Naive B cell (primary cell): ENCODE data around the gene EXOC6B. TPM values are rescaled to one million over a fixed set of nuclear protein-coding genes. Genes with fewer than 3 reads are reported as not detected.

Experiments
- ATAC-seq, 2 donors: fragments of 150-1000 bp; cut with Tn5 transposase; 2 replicates each; pipeline ENCODE4 v1.10.0; 2021; ENCODE audit warnings: low read depth in 2 of 2, mild to moderate bottlenecking in 2 of 2, moderate library complexity in 2 of 2
- DNase-seq: peaks from one replicate; pipeline ENCODE4 v3.0.0; 2022
- H3K27ac Mint-ChIP-seq, 6 donors: one replicate each; pipeline ENCODE4 v1.8.0; 2020 to 2022; ENCODE audit warnings: mild to moderate bottlenecking in 6 of 6, mixed read lengths in 6 of 6, moderate library complexity in 5 of 6, inconsistent platforms in 2 of 6
- H3K27me3 Mint-ChIP-seq, 3 donors: one replicate each; pipeline ENCODE4 v1.8.0; 2021 to 2022; ENCODE audit warnings: mixed read lengths in 3 of 3, mild to moderate bottlenecking in 1 of 3
- H3K36me3 Mint-ChIP-seq, 2 donors: one replicate each; pipeline ENCODE4 v1.8.0; 2020 to 2022; ENCODE audit warnings: mixed read lengths in 2 of 2, inconsistent platforms in 1 of 2, mild to moderate bottlenecking in 1 of 2
- H3K4me1 Mint-ChIP-seq, 3 donors: one replicate each; pipeline ENCODE4 v1.8.0; 2020 to 2022; ENCODE audit warnings: mixed read lengths in 3 of 3, inconsistent platforms in 1 of 3, mild to moderate bottlenecking in 1 of 3, moderate library complexity in 1 of 3
- H3K4me3 Mint-ChIP-seq, 8 donors: one replicate each; pipeline ENCODE4 v1.8.0; 2020 to 2022; ENCODE audit warnings: mild to moderate bottlenecking in 8 of 8, mixed read lengths in 8 of 8, moderate library complexity in 8 of 8, inconsistent platforms in 2 of 8
- H3K9me3 Mint-ChIP-seq, 7 donors: one replicate each; pipeline ENCODE4 v1.8.0; 2020 to 2022; ENCODE audit warnings: mixed read lengths in 7 of 7, mild to moderate bottlenecking in 5 of 7, inconsistent platforms in 2 of 7, moderate library complexity in 1 of 7
- polyA plus RNA-seq, 6 donors: library from polyadenylated mRNA; unstranded; fragments of 300-500 nt; fragmentation: Illumina TruSeq; gene quantifications; one replicate each; pipeline ENCODE4 v1.2.3, GENCODE V29; 2021; ENCODE audit warnings: low read depth in 6 of 6

The EXOC6B gene
- polyA plus RNA-seq, 6 donors from 2014 or later, result 1.8 to 3.0 (median 2.6) TPM; not detected in 1

DNA sequence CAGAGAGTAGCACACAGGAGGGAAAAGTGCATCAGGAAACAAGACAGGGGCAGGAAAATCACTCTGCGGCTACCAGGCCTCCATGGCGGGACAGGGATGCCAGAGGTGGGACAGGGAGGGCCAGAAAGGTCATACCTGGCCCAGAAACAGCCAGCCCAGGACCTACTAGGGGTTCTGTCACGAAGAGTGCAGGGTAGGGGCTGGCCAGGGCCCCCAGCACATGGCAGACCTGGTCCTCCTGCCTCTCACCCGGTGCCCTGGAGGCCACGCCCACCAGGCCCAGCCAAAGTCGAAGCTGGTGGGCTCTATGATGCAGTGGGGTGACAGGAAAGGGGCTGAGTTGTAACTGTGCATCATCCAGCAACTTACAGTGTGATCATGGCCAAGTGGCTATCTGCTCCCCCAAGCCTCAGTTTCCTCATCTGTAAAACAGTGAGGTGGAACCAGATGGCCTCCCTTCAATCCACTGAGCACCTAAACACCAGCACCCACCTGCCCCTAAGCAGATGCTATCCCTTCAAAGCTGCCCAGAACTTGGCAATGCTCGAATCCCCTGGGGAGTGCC is 688.8 kb downstream of the EXOC6B start:
- DNase-seq (no peak), ATAC-seq (no peak)
- H3K9me3 Mint-ChIP-seq, result no peaks in the 10 kb centered on the region
- peaks cover 0 to 6% (median 4%) of the 10 kb centered on the region in 3 donors for H3K4me1 Mint-ChIP-seq
- no peak overlapping the region for H3K27ac Mint-ChIP-seq
- peak overlapping the region in 1 of 8 donors; percentile 76 for H3K4me3 Mint-ChIP-seq
- H3K36me3 Mint-ChIP-seq, result no peaks in the 10 kb centered on the region
- H3K27me3 Mint-ChIP-seq, result peaks cover 0 to 55% (median 19%) of the 10 kb centered on the region in 3 donors

DNA sequence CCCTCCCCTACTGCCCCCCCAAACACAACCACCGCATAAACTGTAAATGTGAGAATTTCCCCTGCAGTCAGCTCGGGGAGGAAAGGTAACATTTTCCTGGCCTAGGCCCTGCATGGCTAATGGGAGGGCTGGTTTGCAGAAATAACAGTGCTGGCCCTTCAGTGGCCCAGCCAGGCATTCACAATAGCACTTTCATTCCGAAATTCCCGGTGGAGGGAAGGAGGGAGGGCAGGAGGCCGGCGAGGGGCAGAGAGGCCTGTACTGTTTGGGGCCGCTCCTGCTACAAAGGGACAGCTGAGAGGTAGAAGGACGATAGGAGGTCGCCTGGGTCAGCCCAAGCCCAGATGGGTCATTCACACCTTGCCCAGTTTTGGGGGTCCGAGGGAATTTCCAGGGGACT is 689.5 kb downstream of the EXOC6B start:
- ATAC-seq, result no peak
- Mint-ChIP-seq H3K4me1 (peaks cover 0 to 6% (median 4%) of the 10 kb centered on the region in 3 donors), H3K4me3 (no peak overlapping the region), H3K9me3 (no peaks in the 10 kb centered on the region), H3K36me3 (no peaks in the 10 kb centered on the region), H3K27me3 (peaks cover 0 to 49% (median 16%) of the 10 kb centered on the region in 3 donors), H3K27ac (no peak overlapping the region)
- no peak for DNase-seq

DNA sequence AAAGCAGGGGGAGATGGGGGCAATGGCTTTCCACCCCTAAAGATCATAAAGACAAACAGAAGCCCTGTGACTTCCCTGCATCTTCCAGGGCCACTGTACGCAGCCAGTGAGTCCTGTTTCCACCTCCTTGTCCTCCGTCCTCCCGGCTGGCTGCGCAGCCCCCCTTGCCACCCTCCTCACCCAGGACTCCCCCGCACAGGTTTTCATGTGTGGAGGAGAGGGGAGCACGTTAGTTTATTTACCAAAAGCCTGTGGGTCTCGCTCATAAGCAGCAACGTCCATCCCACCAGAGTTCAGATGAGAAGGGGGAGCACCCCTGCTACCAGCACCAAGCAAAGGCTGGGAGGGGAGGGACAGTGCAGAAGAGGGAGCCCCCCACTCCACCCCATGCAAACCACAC is 689.9 kb downstream of the EXOC6B start:
- DNase-seq (no peak), ATAC-seq (no peak)
- H3K27ac Mint-ChIP-seq, result no peak overlapping the region
- peaks cover 0 to 47% (median 19%) of the 10 kb centered on the region in 3 donors for H3K27me3 Mint-ChIP-seq
- H3K9me3 Mint-ChIP-seq, result no peaks in the 10 kb centered on the region
- H3K36me3 Mint-ChIP-seq, result no peaks in the 10 kb centered on the region
- no peak overlapping the region for H3K4me3 Mint-ChIP-seq
- peaks cover 0 to 6% (median 4%) of the 10 kb centered on the region in 3 donors for H3K4me1 Mint-ChIP-seq

- ATAC-seq, result no peak
- peaks cover 3 to 47% (median 19%) of the 10 kb centered on the region in 3 donors for H3K27me3 Mint-ChIP-seq
- no peak for DNase-seq
- no peak overlapping the region for H3K27ac Mint-ChIP-seq
- peaks cover 0 to 6% (median 4%) of the 10 kb centered on the region in 3 donors for H3K4me1 Mint-ChIP-seq
- no peaks in the 10 kb centered on the region for H3K36me3 Mint-ChIP-seq
- no peaks in the 10 kb centered on the region for H3K9me3 Mint-ChIP-seq
- no peak overlapping the region for H3K4me3 Mint-ChIP-seq
These were observed 690.6 kb downstream of the EXOC6B start for GRCh38 chr2:72134997-72135800.

- no peak for ATAC-seq
- no peak overlapping the region for H3K4me3 Mint-ChIP-seq
These were observed 691.3 kb downstream of the EXOC6B start for GRCh38 chr2:72134408-72134996.

DNA sequence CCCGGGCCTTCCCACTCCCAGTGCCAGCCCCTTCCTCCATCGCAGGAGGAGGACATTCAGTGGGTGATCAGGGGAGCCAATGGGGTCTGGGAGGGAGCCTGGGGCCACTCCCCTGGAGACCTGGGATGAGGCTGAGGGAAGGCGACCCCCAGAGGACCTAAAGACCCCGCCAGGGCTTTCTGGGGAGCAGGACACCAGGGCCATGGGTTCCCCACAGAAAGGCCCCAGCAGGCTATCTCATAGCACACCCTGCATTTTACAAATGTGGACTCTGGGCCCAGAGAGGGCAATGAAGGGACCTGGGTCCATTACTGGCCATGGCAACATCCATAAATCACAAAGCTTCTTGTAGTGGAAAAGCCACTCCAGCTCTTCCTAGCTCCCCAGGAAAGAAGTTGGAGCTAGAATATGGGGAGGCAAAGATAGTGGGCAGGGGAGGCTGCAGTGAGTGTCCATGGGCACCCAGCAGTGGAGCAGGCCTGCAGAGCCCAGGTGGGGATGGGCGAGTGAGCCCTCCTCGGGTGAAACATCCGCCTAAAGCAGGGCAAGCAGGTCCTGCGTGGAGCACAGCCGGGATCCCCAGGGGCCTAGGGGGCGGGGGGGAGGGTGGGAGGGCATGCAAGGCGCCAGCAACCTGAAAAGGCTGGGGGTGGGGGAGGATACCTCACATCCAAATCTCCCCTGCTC is 692.0 kb downstream of the EXOC6B start:
- DNase-seq, result no peak
- H3K36me3 Mint-ChIP-seq, result no peaks in the 10 kb centered on the region
- no peaks in the 10 kb centered on the region for H3K9me3 Mint-ChIP-seq
- no peak overlapping the region for H3K4me3 Mint-ChIP-seq
- H3K27ac Mint-ChIP-seq, result no peak overlapping the region
- H3K27me3 Mint-ChIP-seq, result peaks cover 3 to 42% (median 19%) of the 10 kb centered on the region in 3 donors
- H3K4me1 Mint-ChIP-seq, result peaks cover 0 to 6% (median 4%) of the 10 kb centered on the region in 3 donors
- no peak for ATAC-seq

More at GRCh38 chr2:72134408-72134996, 691.3 kb downstream of the EXOC6B start:
- Mint-ChIP-seq H3K36me3 (no peaks in the 10 kb centered on the region), H3K27me3 (peaks cover 3 to 44% (median 19%) of the 10 kb centered on the region in 3 donors), H3K9me3 (no peaks in the 10 kb centered on the region), H3K27ac (no peak overlapping the region), H3K4me1 (peaks cover 0 to 6% (median 4%) of the 10 kb centered on the region in 3 donors)
- DNase-seq, result no peak

- Mint-ChIP-seq H3K27ac (no peak overlapping the region), H3K36me3 (no peaks in the 10 kb centered on the region), H3K4me1 (peaks cover 0 to 6% (median 4%) of the 10 kb centered on the region in 3 donors), H3K9me3 (no peaks in the 10 kb centered on the region), H3K27me3 (peaks cover 3 to 42% (median 19%) of the 10 kb centered on the region in 3 donors), H3K4me3 (no peak overlapping the region)
- DNase-seq (no peak), ATAC-seq (no peak)
These were observed 692.7 kb downstream of the EXOC6B start for GRCh38 chr2:72132981-72133720.

- Mint-ChIP-seq H3K27ac (no peak overlapping the region), H3K36me3 (no peaks in the 10 kb centered on the region), H3K9me3 (no peaks in the 10 kb centered on the region), H3K27me3 (peaks cover 3 to 35% (median 12%) of the 10 kb centered on the region in 3 donors), H3K4me3 (no peak overlapping the region), H3K4me1 (peaks cover 0 to under 1% (median 0%) of the 10 kb centered on the region in 3 donors)
- DNase-seq, result no peak
- ATAC-seq, result no peak
These were observed 693.7 kb downstream of the EXOC6B start for GRCh38 chr2:72131916-72132841.

GRCh38 chr2:72131371-72131891 is 694.4 kb downstream of the EXOC6B start:
- no peak for ATAC-seq

GRCh38 chr2:72130659-72131360 is 695.0 kb downstream of the EXOC6B start:
- Mint-ChIP-seq H3K27ac (no peak overlapping the region), H3K9me3 (peaks cover 0 to 6% (median 0%) of the 10 kb centered on the region in 7 donors), H3K4me3 (no peak overlapping the region), H3K27me3 (peaks cover 3 to 24% (median 10%) of the 10 kb centered on the region in 3 donors), H3K36me3 (no peaks in the 10 kb centered on the region), H3K4me1 (peaks cover 0 to 6% (median 0%) of the 10 kb centered on the region in 3 donors)
- no peak for ATAC-seq
- no peak for DNase-seq

More at GRCh38 chr2:72131371-72131891, 694.4 kb downstream of the EXOC6B start:
- no peak overlapping the region for H3K4me3 Mint-ChIP-seq
- peaks cover 0 to 1% (median 0%) of the 10 kb centered on the region in 7 donors for H3K9me3 Mint-ChIP-seq
- H3K27ac Mint-ChIP-seq, result no peak overlapping the region
- H3K36me3 Mint-ChIP-seq, result no peaks in the 10 kb centered on the region
- peaks cover 3 to 31% (median 10%) of the 10 kb centered on the region in 3 donors for H3K27me3 Mint-ChIP-seq
- DNase-seq, result no peak
- H3K4me1 Mint-ChIP-seq, result peaks cover 0 to 1% (median 0%) of the 10 kb centered on the region in 3 donors

- no peak for ATAC-seq
- Mint-ChIP-seq H3K4me1 (peaks cover 0 to 6% (median 0%) of the 10 kb centered on the region in 3 donors), H3K36me3 (no peaks in the 10 kb centered on the region), H3K27me3 (peaks cover 3 to 19% (median 10%) of the 10 kb centered on the region in 3 donors), H3K9me3 (peaks cover 0 to 6% (median 0%) of the 10 kb centered on the region in 7 donors), H3K27ac (no peak overlapping the region), H3K4me3 (no peak overlapping the region)
- no peak for DNase-seq
These were observed 696.0 kb downstream of the EXOC6B start for GRCh38 chr2:72129681-72130340.
